ENCODE results near the gene SPDYE4. TPM values are rescaled to one million over a fixed set of nuclear protein-coding genes. Genes with fewer than 3 reads are reported as not detected.

Gene SPDYE4
- total RNA-seq, 1 donor from 2014 or later: not detected

- no peak overlapping the region for H3K4me3 ChIP-seq
- DNase-seq: no peak
- H3K4me1 ChIP-seq: peaks cover 9% of the 10 kb centered on the region
- intact Hi-C loops (cut with micrococcal nuclease): no loop called here
- H3K9me3 ChIP-seq (replicated peaks): no peaks in the 10 kb centered on the region
- no peak for TF ChIP-seq CTCF (IDR thresholded peaks at IDR 0.05; ENCODE audit: borderline replicate concordance)
- no peak overlapping the region for H3K27ac ChIP-seq (replicated peaks)
- no peaks in the 10 kb centered on the region for H3K27me3 ChIP-seq (ENCODE audit: low read depth)
- H3K36me3 ChIP-seq: no peaks in the 10 kb centered on the region
These were observed 44.5 kb downstream of the SPDYE4 start for GRCh38 chr17:8713878-8714277.

GRCh38 chr17:8713315-8713714 is 45.0 kb downstream of the SPDYE4 start:
- Histone ChIP-seq H3K27ac (replicated peaks) (no peak overlapping the region), H3K4me3 (no peak overlapping the region), H3K4me1 (peaks cover 14% of the 10 kb centered on the region), H3K9me3 (replicated peaks) (no peaks in the 10 kb centered on the region), H3K36me3 (no peaks in the 10 kb centered on the region), H3K27me3 (ENCODE audit: low read depth) (no peaks in the 10 kb centered on the region)
- intact Hi-C loops (cut with micrococcal nuclease): no loop called here
- no peak for DNase-seq
- TF ChIP-seq CTCF (IDR thresholded peaks at IDR 0.05; ENCODE audit: borderline replicate concordance): no peak

GRCh38 chr17:8712698-8713097 is 45.6 kb downstream of the SPDYE4 start:
- Histone ChIP-seq H3K9me3 (replicated peaks) (no peaks in the 10 kb centered on the region), H3K4me3 (no peak overlapping the region), H3K36me3 (no peaks in the 10 kb centered on the region), H3K4me1 (peaks cover 20% of the 10 kb centered on the region), H3K27me3 (ENCODE audit: low read depth) (no peaks in the 10 kb centered on the region), H3K27ac (replicated peaks) (no peak overlapping the region)
- DNase-seq: no peak
- no peak for TF ChIP-seq CTCF (IDR thresholded peaks at IDR 0.05; ENCODE audit: borderline replicate concordance)
- intact Hi-C loops (cut with micrococcal nuclease): no loop called here

GRCh38 chr17:8711291-8711690 is 47.1 kb downstream of the SPDYE4 start:
- no peak for DNase-seq
- Histone ChIP-seq H3K4me3 (no peak overlapping the region), H3K27me3 (ENCODE audit: low read depth) (no peaks in the 10 kb centered on the region), H3K4me1 (peaks cover 21% of the 10 kb centered on the region), H3K27ac (replicated peaks) (no peak overlapping the region), H3K36me3 (no peaks in the 10 kb centered on the region), H3K9me3 (replicated peaks) (no peaks in the 10 kb centered on the region)
- intact Hi-C loops (cut with micrococcal nuclease): no loop called here
- no peak for TF ChIP-seq CTCF (IDR thresholded peaks at IDR 0.05; ENCODE audit: borderline replicate concordance)

GRCh38 chr17:8710813-8711212 is 47.5 kb downstream of the SPDYE4 start:
- no peaks in the 10 kb centered on the region for H3K9me3 ChIP-seq (replicated peaks)
- H3K4me1 ChIP-seq: peaks cover 21% of the 10 kb centered on the region
- no peaks in the 10 kb centered on the region for H3K27me3 ChIP-seq (ENCODE audit: low read depth)
- no peak overlapping the region for H3K4me3 ChIP-seq
- H3K27ac ChIP-seq (replicated peaks): no peak overlapping the region
- H3K36me3 ChIP-seq: no peaks in the 10 kb centered on the region
- intact Hi-C loops (cut with micrococcal nuclease): no loop called here
- no peak for TF ChIP-seq CTCF (IDR thresholded peaks at IDR 0.05; ENCODE audit: borderline replicate concordance)
- no peak for DNase-seq

GRCh38 chr17:8709006-8709405 is 49.3 kb downstream of the SPDYE4 start:
- no peak for DNase-seq
- H3K27ac ChIP-seq (replicated peaks): no peak overlapping the region

More at GRCh38 chr17:8709006-8709405, 49.3 kb downstream of the SPDYE4 start:
- TF ChIP-seq CTCF (IDR thresholded peaks at IDR 0.05; ENCODE audit: borderline replicate concordance): no peak
- H3K9me3 ChIP-seq (replicated peaks): peaks cover under 1% of the 10 kb centered on the region
- H3K4me1 ChIP-seq: peaks cover 21% of the 10 kb centered on the region
- H3K4me3 ChIP-seq: no peak overlapping the region
- H3K27me3 ChIP-seq (ENCODE audit: low read depth): peaks cover 4% of the 10 kb centered on the region
- H3K36me3 ChIP-seq: no peaks in the 10 kb centered on the region
- intact Hi-C loops (cut with micrococcal nuclease): no loop called here

All from left ventricle myocardium inferior (tissue), 1 donor.